Neuron (in vitro differentiated cells): ENCODE results near the gene FASTKD3.
"Not testable (repeated sequence)": the region's sequence is repeated elsewhere in the genome, so short reads cannot be mapped to it uniquely, and the experiment has no call there.

Source experiments
- H2AFZ ChIP-seq: one replicate; pipeline ENCODE4 v1.6.1; 2013; ENCODE audit warnings: low read depth, mild to moderate bottlenecking, inconsistent platforms, low read length, moderate library complexity
- H3K27me3 ChIP-seq: one replicate; pipeline ENCODE4 v1.6.1; 2013; ENCODE audit warnings: low read length; ENCODE audit not compliant: insufficient read depth
- H3K36me3 ChIP-seq: one replicate; pipeline ENCODE4 v1.6.1; 2013; ENCODE audit warnings: low read length; ENCODE audit not compliant: insufficient read depth
- H3K4me1 ChIP-seq: one replicate; pipeline ENCODE4 v1.6.1; 2013; ENCODE audit warnings: low read length; ENCODE audit not compliant: insufficient read depth
- H3K4me3 ChIP-seq: 2 replicates; pipeline ENCODE4 v1.5.1; 2013; ENCODE audit warnings: mild to moderate bottlenecking, low read length, moderate library complexity
- H3K9me3 ChIP-seq: one replicate; pipeline ENCODE4 v1.6.1; 2013; ENCODE audit warnings: low read length

Gene FASTKD3

GRCh38 chr5:7868773-7869473, at the start of gene FASTKD3, which contains the start of gene MTRR:
FASTKD3 (minus strand) TSS chr5:7869031; CDS start chr5:7868083, 948 bp downstream.
MTRR (plus strand) TSS chr5:7869148; CDS start chr5:7870795, 1,647 bp downstream.
- peaks cover 27% of the 10 kb centered on the region for H3K4me1 ChIP-seq
- H3K27me3 ChIP-seq = no peaks in the 10 kb centered on the region
- peaks cover 32% of the 10 kb centered on the region for H3K36me3 ChIP-seq
- no peaks in the 10 kb centered on the region for H3K9me3 ChIP-seq
- H2AFZ ChIP-seq = peak within 1 kb of the TSS; percentile 94
- peak within 1 kb of the TSS; percentile 94 for H3K4me3 ChIP-seq

DNA sequence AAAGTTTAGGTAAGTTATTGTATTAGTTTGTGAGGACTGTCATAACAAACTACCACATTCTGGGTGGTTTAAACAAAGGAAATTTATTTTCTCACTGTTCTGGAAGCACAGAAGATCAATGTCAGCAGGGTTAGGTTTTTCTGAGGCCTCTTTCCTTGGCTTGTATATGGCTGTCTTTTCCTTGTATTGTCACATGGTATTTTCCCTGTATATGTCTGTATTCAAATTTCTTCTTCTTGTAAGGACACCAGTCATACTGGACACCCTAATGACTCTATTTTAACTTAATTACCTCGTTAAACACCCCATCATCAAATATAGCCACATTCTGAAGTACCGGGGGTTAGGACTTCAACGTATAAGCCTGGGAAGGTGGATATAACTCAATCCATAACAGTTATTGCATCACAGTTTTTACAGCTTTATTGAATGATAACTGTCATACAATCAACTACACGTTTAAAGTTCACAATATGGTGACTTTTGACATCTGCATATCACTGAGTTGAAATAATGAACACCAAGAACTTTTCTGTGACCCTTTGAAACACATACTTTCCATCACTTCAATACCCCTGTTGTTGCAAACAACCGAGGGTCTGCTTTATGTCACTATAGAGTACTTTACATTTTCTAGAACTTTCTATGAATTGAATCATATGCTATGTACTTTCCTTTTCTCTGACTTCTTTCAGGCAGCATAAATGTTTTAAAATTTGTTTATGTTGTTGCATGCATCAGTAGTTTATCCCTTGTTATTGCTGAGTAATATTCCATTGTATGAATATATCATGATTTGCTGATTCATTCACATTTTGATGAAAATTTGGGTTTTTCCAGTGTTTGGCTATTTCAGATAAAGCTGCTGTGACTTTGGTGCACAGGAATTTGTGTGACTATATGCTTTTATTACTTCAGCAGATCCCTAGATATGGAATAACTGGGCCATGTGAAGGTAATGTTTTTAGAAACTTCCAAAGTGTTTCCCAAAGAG, 48.6 kb upstream of the FASTKD3 start:
- Histone ChIP-seq H3K4me1 (no peaks in the 10 kb centered on the region), H3K27me3 (no peaks in the 10 kb centered on the region), H3K4me3 (no peak overlapping the region), H3K9me3 (no peaks in the 10 kb centered on the region), H2AFZ (no peak overlapping the region), H3K36me3 (no peaks in the 10 kb centered on the region)

GRCh38 chr5:7916171-7916804, 47.5 kb upstream of the FASTKD3 start:
- Histone ChIP-seq H3K36me3 (no peaks in the 10 kb centered on the region), H2AFZ (no peak overlapping the region), H3K9me3 (no peaks in the 10 kb centered on the region), H3K4me1 (no peaks in the 10 kb centered on the region), H3K4me3 (no peak overlapping the region), H3K27me3 (no peaks in the 10 kb centered on the region)

DNA sequence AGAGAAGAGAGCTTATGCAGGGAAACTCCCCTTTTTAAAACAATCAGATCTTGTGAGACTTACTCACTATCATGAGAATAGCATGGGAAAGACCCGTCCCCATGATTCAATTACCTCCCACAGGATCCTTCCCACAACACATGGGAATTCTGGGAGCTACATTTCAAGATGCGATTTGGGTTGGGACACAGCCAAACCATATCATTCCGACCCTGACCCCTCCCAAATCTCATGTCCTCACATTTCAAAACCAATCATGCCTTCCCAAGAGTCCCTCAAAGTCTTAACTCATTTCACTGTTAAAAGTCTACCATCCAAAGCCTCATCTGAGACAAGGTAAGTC, 42.6 kb upstream of the FASTKD3 start:
- H3K4me3 ChIP-seq, H3K9me3 ChIP-seq, H3K27me3 ChIP-seq, H2AFZ ChIP-seq, H3K4me1 ChIP-seq: not testable (repeated sequence)
- peaks cover 11% of the 10 kb centered on the region for H3K36me3 ChIP-seq

GRCh38 chr5:7910738-7911428, 42.1 kb upstream of the FASTKD3 start:
- Histone ChIP-seq H3K9me3 (peaks cover 7% of the 10 kb centered on the region), H3K4me3 (no peak overlapping the region), H3K27me3 (no peaks in the 10 kb centered on the region), H3K4me1 (no peaks in the 10 kb centered on the region), H3K36me3 (peaks cover 11% of the 10 kb centered on the region), H2AFZ (no peak overlapping the region)

DNA sequence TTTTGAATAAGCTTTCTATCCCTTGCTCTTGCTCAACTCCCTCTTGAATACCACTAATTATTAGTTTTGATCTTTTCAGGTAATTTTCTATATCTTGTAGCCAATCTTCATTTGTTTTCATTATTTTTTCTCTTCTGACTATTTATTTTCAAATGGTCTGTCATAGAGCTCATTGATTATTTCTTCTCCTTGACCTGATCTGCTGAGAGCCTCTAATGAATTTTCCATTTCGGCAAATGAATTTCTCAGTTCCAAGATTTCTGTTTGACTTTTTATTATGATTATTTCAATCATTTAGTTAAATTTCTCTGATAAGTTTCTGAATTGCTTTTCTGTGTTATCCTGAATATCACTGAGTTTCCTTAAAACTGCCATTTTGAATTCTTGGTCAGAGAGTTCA, 39.5 kb upstream of the FASTKD3 start:
- no peaks in the 10 kb centered on the region for H3K4me1 ChIP-seq
- H3K36me3 ChIP-seq = peaks cover 27% of the 10 kb centered on the region
- H3K4me3 ChIP-seq = no peak overlapping the region
- no peaks in the 10 kb centered on the region for H3K27me3 ChIP-seq
- peaks cover 9% of the 10 kb centered on the region for H3K9me3 ChIP-seq
- no peak overlapping the region for H2AFZ ChIP-seq

DNA sequence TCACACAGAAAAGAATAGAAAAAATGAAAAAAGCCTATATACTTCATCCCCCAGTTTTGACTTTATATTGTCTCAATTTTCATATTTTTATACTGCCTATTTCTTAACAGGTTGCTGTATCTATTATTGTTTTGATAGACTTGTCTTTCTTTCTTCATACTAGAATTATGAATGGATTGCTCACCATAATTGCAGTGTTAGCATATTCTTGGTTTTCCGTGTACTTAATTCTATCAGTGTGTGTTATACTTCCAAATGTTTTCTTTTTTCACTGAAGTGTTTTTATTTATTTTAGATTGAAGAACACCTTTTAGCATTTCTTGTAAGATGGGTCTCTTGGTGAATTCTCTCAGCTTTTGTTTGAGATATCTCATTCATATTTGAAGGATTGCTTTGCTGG, 38.8 kb upstream of the FASTKD3 start:
- Histone ChIP-seq H3K4me1 (no peaks in the 10 kb centered on the region), H3K4me3 (no peak overlapping the region), H3K36me3 (peaks cover 33% of the 10 kb centered on the region), H2AFZ (no peak overlapping the region), H3K27me3 (no peaks in the 10 kb centered on the region), H3K9me3 (peaks cover 9% of the 10 kb centered on the region)

DNA sequence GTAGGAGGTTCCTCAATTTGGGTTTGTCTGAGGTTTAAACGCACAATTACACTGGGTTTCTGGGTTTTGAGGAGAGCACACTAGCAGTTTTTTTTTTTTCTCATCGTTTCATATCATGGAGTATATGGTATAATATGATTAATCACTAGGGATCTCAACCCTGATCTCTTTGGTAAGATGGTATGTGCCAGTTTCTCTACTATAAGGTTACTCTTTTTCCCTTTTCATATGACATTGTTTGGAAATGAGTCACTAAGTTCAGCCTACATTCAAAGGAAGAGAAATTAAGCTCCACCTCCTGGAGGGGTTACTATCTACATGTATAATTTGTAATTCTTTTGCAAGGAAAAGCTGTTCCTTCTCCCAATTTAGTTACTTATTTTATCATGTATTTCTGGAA, 35.3 kb upstream of the FASTKD3 start:
- Histone ChIP-seq H3K9me3 (peaks cover 7% of the 10 kb centered on the region), H3K4me1 (no peaks in the 10 kb centered on the region), H2AFZ (no peak overlapping the region), H3K4me3 (no peak overlapping the region), H3K27me3 (no peaks in the 10 kb centered on the region), H3K36me3 (peaks cover 56% of the 10 kb centered on the region)

- Histone ChIP-seq H3K9me3 (peaks cover 1% of the 10 kb centered on the region), H3K27me3 (no peaks in the 10 kb centered on the region), H3K36me3 (peaks cover 64% of the 10 kb centered on the region), H3K4me1 (no peaks in the 10 kb centered on the region), H2AFZ (no peak overlapping the region), H3K4me3 (no peak overlapping the region)
Observed at GRCh38 chr5:7902666-7903625, 34.1 kb upstream of the FASTKD3 start.

DNA sequence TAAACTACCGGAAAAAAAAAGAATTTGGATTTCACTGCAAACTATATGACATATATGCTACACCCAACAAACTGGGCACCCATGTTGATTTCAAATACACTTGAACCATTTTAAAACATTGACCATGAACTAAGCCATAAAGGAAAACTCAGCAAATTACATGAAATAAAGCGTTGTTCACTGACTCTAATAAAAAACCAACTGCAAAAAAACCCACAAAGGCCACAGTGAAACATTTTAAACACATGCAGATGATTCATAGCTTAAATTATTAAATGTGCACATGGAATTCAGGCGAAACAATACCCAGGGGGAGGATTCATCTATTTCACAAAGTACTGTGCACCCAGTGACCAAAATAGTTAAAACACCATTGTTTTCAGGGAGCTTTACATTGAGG, 33.4 kb upstream of the FASTKD3 start:
- H3K27me3 ChIP-seq = no peaks in the 10 kb centered on the region
- H2AFZ ChIP-seq = no peak overlapping the region
- H3K4me1 ChIP-seq = no peaks in the 10 kb centered on the region
- H3K36me3 ChIP-seq = peaks cover 71% of the 10 kb centered on the region
- H3K4me3 ChIP-seq = no peak overlapping the region
- peaks cover 1% of the 10 kb centered on the region for H3K9me3 ChIP-seq

DNA sequence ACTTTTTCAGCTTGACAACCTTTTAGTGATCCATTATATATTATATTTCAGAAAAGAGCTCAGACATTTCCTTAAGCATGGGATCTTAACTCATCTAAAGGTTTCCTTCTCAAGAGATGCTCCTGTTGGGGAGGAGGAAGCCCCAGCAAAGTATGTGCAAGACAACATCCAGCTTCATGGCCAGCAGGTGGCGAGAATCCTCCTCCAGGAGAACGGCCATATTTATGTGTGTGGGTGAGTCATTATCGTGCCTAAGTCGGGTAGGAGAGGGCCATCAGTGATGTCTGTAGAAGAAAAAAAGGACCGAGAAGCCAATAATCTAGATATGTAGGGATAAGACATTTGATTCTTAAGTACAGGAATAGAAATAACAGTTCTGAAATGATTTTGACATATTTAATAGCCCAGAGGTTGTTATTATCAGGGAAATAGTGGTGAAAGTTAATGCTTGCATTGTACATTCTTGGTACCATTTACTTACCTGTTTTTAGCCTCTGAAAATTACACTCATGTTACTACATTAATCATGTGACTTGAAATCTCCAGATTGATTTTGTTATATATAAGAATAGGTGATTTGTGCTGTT, 28.3 kb upstream of the FASTKD3 start:
- Histone ChIP-seq H3K36me3 (peaks cover 93% of the 10 kb centered on the region), H3K9me3 (no peaks in the 10 kb centered on the region), H3K27me3 (no peaks in the 10 kb centered on the region), H3K4me1 (no peaks in the 10 kb centered on the region), H3K4me3 (no peak overlapping the region), H2AFZ (no peak overlapping the region)
